Measurements from ENCODE around the gene CABP4.

DNA sequence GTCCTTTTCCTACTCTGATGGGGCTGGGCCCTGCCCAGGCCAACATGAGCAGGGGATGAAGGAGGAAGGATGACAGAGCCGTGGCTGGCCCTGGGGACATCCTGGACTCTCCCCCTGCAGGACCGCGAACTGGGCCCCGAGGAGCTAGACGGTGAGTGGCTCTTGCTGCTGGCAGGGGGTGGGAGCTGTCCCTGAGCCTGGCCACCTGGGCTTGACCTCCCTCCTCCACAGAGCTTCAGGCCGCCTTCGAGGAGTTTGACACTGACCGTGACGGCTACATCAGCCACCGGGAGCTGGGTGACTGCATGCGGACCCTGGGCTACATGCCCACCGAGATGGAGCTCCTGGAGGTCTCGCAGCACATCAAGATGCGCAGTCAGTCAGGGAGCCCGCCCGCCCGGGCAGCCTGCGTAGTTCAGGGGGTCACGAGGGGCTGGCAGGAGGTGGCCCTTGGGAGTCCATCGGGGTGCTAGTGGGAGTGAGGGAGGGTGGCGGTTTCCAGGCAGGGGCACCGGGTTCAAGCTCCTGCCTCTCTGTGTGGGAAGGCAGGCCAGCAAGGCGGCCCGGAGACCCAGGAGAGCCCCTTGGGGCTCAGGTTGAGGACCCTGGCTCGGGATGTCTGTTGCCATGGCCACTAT is 1.0 kb downstream of the CABP4 start:
- TF ChIP-seq CTCF (IDR thresholded peaks at IDR 0.05; ENCODE audit: insufficient read depth, low read length) (no peak), SPI1 (IDR thresholded peaks at IDR 0.05; ENCODE audit: borderline replicate concordance, low read depth) (no peak), POLR2AphosphoS5 (IDR thresholded peaks at IDR 0.05; ENCODE audit: low read depth) (no peak), GABPA (IDR thresholded peaks at IDR 0.05; ENCODE audit: low read depth) (no peak)
- TF ChIP-seq, protein P1, sequence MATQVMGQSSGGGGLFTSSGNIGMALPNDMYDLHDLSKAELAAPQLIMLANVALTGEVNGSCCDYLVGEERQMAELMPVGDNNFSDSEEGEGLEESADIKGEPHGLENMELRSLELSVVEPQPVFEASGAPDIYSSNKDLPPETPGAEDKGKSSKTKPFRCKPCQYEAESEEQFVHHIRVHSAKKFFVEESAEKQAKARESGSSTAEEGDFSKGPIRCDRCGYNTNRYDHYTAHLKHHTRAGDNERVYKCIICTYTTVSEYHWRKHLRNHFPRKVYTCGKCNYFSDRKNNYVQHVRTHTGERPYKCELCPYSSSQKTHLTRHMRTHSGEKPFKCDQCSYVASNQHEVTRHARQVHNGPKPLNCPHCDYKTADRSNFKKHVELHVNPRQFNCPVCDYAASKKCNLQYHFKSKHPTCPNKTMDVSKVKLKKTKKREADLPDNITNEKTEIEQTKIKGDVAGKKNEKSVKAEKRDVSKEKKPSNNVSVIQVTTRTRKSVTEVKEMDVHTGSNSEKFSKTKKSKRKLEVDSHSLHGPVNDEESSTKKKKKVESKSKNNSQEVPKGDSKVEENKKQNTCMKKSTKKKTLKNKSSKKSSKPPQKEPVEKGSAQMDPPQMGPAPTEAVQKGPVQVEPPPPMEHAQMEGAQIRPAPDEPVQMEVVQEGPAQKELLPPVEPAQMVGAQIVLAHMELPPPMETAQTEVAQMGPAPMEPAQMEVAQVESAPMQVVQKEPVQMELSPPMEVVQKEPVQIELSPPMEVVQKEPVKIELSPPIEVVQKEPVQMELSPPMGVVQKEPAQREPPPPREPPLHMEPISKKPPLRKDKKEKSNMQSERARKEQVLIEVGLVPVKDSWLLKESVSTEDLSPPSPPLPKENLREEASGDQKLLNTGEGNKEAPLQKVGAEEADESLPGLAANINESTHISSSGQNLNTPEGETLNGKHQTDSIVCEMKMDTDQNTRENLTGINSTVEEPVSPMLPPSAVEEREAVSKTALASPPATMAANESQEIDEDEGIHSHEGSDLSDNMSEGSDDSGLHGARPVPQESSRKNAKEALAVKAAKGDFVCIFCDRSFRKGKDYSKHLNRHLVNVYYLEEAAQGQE (IDR thresholded peaks at IDR 0.05; ENCODE audit: insufficient replicate concordance, low read depth): no peak

Measured in HL-60 (cell line).